ENCODE measurements around the gene ZBTB49.

GRCh38 chr4:4299006-4299405, 9.0 kb downstream of the ZBTB49 start:
- TF ChIP-seq ZNF219 (CRISPR knock-in tag; IDR thresholded peaks at IDR 0.05; ENCODE audit: borderline replicate concordance) (no peak), PRDM15 (CRISPR knock-in tag; IDR thresholded peaks at IDR 0.05) (no peak), ZBTB43 (CRISPR knock-in tag; IDR thresholded peaks at IDR 0.05) (no peak), NR1H2 (CRISPR knock-in tag; IDR thresholded peaks at IDR 0.05) (no peak), SOX15 (CRISPR knock-in tag; IDR thresholded peaks at IDR 0.05) (no peak), ATF2 (CRISPR knock-in tag; IDR thresholded peaks at IDR 0.05; ENCODE audit: borderline replicate concordance, low read depth) (no peak), CTCF (IDR thresholded peaks at IDR 0.05) (no peak)
